Tibial nerve (tissue), 3 donors: ENCODE results near the gene DNAI2.

Experiments used
- CTCF ChIP-seq, 5 experiments: fragments of 200-600 bp in 3 of 5; fragments of 450-650 bp in 2 of 5; sonication (generic) in 3 of 5; IDR thresholded peaks; one replicate each; pipeline ENCODE4 v1.5.1; 2016 to 2019; ENCODE audit warnings: antibody characterized with exemption in 5 of 5, mild to moderate bottlenecking in 3 of 5, moderate library complexity in 2 of 5
- POLR2A ChIP-seq, 2 donors: fragments of 450-650 bp; IDR thresholded peaks; one replicate each; pipeline ENCODE4 v1.6.1; 2017; ENCODE audit warnings: antibody characterized with exemption in 2 of 2, mild to moderate bottlenecking in 2 of 2, moderate library complexity in 2 of 2

GRCh38 chr17:74243013-74243755 lies 30.9 kb upstream of the DNAI2 start:
- TF ChIP-seq CTCF (IDR thresholded peaks at IDR 0.05) (no peak), POLR2A (IDR thresholded peaks at IDR 0.05) (no peak)
